Ishikawa (cell line): ENCODE data around the gene RRP36.

ENCODE experiments used
- CEBPB ChIP-seq: IDR thresholded peaks from 2 replicates; pipeline ENCODE4 v1.6.1; 2012
- CREB1 ChIP-seq: IDR thresholded peaks from 2 replicates; pipeline ENCODE4 v1.6.1; 2012; ENCODE audit warnings: low read depth
- EGR1 ChIP-seq: IDR thresholded peaks from 2 replicates; pipeline ENCODE4 v1.6.1; 2012
- EP300 ChIP-seq: IDR thresholded peaks from 2 replicates; pipeline ENCODE4 v1.6.1; 2012; ENCODE audit warnings: borderline replicate concordance
- FOXM1 ChIP-seq: IDR thresholded peaks from 2 replicates; pipeline ENCODE4 v1.6.1; 2012; ENCODE audit warnings: low read depth, borderline replicate concordance
- NFIC ChIP-seq: IDR thresholded peaks from 2 replicates; pipeline ENCODE4 v1.6.1; 2012
- RAD21 ChIP-seq: IDR thresholded peaks from 2 replicates; pipeline ENCODE4 v1.6.1; 2012; ENCODE audit warnings: low read depth
- TAF1 ChIP-seq: IDR thresholded peaks from 2 replicates; pipeline ENCODE4 v1.6.1; 2012; ENCODE audit warnings: low read depth, mild to moderate bottlenecking
- TCF12 ChIP-seq: IDR thresholded peaks from 2 replicates; pipeline ENCODE4 v1.6.1; 2012; ENCODE audit warnings: low read depth
- TEAD4 ChIP-seq: IDR thresholded peaks from 2 replicates; pipeline ENCODE4 v1.6.1; 2012
- YY1 ChIP-seq: IDR thresholded peaks from 2 replicates; pipeline ENCODE4 v1.6.1; 2012; ENCODE audit warnings: low read depth
- ZBTB7A ChIP-seq: IDR thresholded peaks from 2 replicates; pipeline ENCODE4 v1.6.1; 2012; ENCODE audit warnings: low read depth
- TF ChIP-seq, protein P1 (sequence below): IDR thresholded peaks from 2 replicates; pipeline ENCODE4 v1.6.1; 2012; ENCODE audit warnings: low read depth, mild to moderate bottlenecking
- TF ChIP-seq, protein P2 (sequence below): IDR thresholded peaks from 2 replicates; pipeline ENCODE4 v1.6.1; 2012
- TF ChIP-seq, protein P3 (sequence below): IDR thresholded peaks from 2 replicates; pipeline ENCODE4 v1.6.1; 2012

Gene RRP36

DNA sequence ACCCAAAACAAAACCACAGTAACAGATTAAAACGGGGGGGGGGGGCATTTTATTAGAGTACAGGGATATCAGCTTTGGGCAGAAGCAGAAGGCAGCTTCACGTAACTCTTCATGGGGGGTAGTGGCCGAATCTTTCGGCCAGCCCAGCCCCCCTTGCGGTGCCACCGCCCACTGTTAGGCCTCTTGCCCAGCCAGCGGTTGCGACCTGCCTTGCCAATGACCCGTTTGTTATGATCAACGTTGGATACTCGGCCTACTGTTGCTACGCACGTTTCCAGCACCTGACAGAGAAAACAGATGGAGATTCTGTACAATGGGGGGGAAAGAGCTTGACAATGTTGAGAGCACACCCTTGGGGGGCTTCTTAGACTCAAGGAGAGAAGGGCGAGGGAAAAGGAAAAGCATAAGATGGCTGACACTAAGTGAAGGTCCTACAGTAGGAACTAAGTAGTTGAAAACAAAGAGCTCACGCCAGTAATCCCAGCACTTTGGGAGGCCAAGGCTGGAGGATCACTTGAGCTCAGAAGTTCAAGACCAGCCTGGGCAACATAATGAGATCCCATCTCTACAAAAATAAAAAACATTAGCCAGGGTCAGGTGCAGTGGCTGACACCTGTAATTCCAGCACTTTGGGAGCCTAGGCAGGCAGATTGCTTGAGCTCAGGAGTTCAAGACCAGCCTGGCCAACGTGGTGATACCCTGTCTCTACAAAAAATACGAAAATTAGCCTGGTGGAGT is 33.0 kb downstream of the RRP36 start:
- TF ChIP-seq CEBPB = no peak
- 0 out of 2 replicates have a peak, but pooled peaks have one; percentile 3 for TF ChIP-seq TCF12
- TF ChIP-seq, protein P1, sequence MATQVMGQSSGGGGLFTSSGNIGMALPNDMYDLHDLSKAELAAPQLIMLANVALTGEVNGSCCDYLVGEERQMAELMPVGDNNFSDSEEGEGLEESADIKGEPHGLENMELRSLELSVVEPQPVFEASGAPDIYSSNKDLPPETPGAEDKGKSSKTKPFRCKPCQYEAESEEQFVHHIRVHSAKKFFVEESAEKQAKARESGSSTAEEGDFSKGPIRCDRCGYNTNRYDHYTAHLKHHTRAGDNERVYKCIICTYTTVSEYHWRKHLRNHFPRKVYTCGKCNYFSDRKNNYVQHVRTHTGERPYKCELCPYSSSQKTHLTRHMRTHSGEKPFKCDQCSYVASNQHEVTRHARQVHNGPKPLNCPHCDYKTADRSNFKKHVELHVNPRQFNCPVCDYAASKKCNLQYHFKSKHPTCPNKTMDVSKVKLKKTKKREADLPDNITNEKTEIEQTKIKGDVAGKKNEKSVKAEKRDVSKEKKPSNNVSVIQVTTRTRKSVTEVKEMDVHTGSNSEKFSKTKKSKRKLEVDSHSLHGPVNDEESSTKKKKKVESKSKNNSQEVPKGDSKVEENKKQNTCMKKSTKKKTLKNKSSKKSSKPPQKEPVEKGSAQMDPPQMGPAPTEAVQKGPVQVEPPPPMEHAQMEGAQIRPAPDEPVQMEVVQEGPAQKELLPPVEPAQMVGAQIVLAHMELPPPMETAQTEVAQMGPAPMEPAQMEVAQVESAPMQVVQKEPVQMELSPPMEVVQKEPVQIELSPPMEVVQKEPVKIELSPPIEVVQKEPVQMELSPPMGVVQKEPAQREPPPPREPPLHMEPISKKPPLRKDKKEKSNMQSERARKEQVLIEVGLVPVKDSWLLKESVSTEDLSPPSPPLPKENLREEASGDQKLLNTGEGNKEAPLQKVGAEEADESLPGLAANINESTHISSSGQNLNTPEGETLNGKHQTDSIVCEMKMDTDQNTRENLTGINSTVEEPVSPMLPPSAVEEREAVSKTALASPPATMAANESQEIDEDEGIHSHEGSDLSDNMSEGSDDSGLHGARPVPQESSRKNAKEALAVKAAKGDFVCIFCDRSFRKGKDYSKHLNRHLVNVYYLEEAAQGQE = no peak
- no peak for TF ChIP-seq ZBTB7A
- TF ChIP-seq NFIC = no peak

DNA sequence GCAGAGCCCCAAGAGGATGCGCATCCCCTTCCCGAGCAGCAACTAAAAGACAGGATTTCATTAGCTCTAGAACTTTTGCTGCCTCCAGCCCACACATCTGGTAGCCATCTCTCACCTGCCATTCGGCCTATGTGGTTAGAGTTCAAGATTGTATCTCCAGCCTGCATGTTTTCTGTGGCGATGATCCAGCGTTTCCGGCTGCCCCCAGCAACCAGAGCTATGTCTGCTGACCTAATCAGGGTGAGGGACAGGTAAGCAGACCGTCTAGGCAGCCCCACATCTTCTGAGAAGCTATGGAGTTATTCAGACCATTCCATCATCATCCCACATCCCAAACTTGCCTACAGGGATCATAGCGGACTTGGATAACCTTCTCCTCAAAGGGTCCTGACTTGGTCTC is 34.5 kb downstream of the RRP36 start:
- TF ChIP-seq, protein P1 = no peak
- no peak for TF ChIP-seq NFIC
- no peak for TF ChIP-seq RAD21
- TF ChIP-seq CREB1 = no peak
- no peak for TF ChIP-seq ZBTB7A
- TF ChIP-seq TCF12 = no peak
- TF ChIP-seq EGR1 = no peak
- TF ChIP-seq, protein P2, sequence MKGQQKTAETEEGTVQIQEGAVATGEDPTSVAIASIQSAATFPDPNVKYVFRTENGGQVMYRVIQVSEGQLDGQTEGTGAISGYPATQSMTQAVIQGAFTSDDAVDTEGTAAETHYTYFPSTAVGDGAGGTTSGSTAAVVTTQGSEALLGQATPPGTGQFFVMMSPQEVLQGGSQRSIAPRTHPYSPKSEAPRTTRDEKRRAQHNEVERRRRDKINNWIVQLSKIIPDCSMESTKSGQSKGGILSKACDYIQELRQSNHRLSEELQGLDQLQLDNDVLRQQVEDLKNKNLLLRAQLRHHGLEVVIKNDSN = no peak
- TF ChIP-seq TAF1 = no peak
- TF ChIP-seq FOXM1 = no peak
- no peak for TF ChIP-seq YY1
- TF ChIP-seq, protein P3, sequence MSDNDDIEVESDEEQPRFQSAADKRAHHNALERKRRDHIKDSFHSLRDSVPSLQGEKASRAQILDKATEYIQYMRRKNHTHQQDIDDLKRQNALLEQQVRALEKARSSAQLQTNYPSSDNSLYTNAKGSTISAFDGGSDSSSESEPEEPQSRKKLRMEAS = no peak
- no peak for TF ChIP-seq EP300
- no peak for TF ChIP-seq TEAD4
- no peak for TF ChIP-seq CEBPB

DNA sequence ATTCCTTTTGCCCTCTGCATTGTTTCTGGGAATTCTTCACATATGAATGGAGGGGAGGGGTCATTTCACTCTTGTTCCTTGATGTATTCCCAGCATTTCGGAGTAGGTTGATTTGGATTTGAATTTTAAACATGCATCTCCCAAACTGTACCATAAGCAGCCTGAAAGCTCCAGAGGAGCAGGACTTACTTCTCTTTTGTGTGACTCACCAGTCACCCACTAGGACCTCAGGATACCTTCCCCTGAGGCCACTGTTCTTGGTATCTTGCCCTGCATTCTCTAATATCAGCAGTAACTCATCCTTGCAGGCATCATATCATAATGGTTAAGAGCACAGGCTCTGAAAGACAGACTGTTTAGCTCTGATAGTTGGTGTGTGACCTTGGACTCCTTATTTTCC is 37.1 kb downstream of the RRP36 start:
- TF ChIP-seq CEBPB (no peak), TEAD4 (no peak)
- TF ChIP-seq, protein P1 = no peak

DNA sequence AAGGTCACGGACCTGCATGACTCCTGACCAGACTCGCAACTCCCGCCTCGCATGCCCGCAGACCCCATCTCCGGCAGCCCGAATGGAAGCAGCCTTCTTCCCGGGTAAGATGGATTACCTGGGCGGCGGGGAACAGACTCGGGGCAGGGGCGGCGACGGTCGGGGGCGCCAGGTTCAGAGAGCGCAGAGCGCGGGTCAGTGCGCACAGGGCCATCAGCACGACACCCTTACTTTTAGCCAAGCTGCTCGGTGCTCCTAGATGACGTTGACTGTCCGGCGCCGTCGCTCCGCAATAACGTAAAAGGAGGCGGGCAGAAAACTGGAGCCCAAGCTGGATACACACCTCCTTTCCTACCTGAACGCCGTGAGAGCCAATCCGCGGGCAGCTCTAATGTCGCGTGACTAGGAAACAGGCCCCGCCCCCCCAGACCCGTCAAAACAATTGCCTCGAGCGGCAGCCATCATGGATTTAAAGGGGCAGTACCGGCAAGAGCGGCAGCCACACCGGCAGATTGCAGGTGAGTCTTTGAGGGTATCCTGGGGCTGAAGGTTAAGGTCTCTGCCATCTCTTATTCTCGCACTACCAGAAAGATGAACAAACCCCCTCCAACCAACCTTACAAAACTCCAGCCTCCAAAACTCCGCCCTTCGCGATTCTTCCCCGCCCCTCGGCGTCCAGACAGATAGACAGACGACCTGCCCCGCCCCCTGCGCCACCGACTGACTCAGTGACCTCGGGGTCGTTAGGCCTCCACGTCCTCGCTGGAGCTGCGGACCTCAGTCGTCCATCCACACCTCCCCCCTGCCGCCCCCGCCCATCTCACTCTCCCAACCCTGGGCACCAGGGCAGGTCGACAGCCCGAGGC is 38.0 kb downstream of the RRP36 start, which contains the start of the genes KLC4 and MRPL2:
TSS of gene KLC4 (plus strand) at position 464 of the 866 bp plus-strand sequence. CDS start 1,705 bp downstream, outside the sequence.
TSS of gene MRPL2 (minus strand) at position 267 of the 866 bp plus-strand sequence. CDS start at position 214, 53 bp downstream.
- TF ChIP-seq, protein P2 = peak; percentile 80
- TF ChIP-seq EGR1 (no peak), YY1 (peak; percentile 95), ZBTB7A (no peak), EP300 (no peak), RAD21 (no peak), TEAD4 (no peak), TCF12 (no peak; the same call in none of the 2 replicates), NFIC (0 out of 2 replicates have a peak, but pooled peaks have one; percentile 9), FOXM1 (no peak), CEBPB (no peak; the same call in 1 of the 2 replicates), CREB1 (peak; percentile 99), TAF1 (peak; percentile 72; the same call in 1 of the 2 replicates)
- TF ChIP-seq, protein P3 = peak; percentile 67
- TF ChIP-seq, protein P1 = no peak
